DOHH2 (cell line): ENCODE results near the gene PTPRZ1.

Source experiments
- EZH2phosphoT487 ChIP-seq: fragments of 200-600 bp; sonication (generic); IDR thresholded peaks from 2 replicates; pipeline ENCODE4 v1.6.1; 2017; ENCODE audit warnings: borderline replicate concordance, mild to moderate bottlenecking, antibody characterized with exemption, low read length, moderate library complexity, mixed read lengths
- TF ChIP-seq, protein P1 (sequence below): fragments of 200-600 bp; sonication (generic); IDR thresholded peaks from one replicate; pipeline ENCODE4 v1.5.1; 2014; ENCODE audit warnings: antibody characterized with exemption, mild to moderate bottlenecking, low read depth, low read length; ENCODE audit not compliant: poor library complexity, severe bottlenecking

DNA sequence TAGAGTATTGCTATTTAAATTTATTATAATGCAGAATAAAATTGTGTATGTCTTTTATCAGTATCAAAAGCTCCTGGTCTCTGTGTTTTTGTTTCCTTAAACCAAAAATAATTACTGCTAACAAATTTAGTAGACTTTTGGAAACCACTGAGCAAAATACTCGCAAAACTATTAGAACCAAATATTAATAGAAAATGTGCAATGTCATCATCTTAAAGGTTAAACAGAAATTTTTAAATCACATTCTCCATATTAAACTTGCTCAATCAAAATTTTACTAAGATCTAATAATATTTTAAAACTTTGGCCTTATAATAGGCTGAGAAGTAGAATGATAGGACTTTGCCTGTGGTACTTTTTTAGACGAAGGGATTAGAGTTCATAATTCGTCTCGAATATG, 222.7 kb downstream of the PTPRZ1 start:
- no peak for TF ChIP-seq EZH2phosphoT487
- TF ChIP-seq, protein P1, sequence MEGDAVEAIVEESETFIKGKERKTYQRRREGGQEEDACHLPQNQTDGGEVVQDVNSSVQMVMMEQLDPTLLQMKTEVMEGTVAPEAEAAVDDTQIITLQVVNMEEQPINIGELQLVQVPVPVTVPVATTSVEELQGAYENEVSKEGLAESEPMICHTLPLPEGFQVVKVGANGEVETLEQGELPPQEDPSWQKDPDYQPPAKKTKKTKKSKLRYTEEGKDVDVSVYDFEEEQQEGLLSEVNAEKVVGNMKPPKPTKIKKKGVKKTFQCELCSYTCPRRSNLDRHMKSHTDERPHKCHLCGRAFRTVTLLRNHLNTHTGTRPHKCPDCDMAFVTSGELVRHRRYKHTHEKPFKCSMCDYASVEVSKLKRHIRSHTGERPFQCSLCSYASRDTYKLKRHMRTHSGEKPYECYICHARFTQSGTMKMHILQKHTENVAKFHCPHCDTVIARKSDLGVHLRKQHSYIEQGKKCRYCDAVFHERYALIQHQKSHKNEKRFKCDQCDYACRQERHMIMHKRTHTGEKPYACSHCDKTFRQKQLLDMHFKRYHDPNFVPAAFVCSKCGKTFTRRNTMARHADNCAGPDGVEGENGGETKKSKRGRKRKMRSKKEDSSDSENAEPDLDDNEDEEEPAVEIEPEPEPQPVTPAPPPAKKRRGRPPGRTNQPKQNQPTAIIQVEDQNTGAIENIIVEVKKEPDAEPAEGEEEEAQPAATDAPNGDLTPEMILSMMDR: no peak
